Stimulated activated naive CD8-positive, alpha-beta T cell treated with anti-CD3 and anti-CD28 coated beads, Interleukin-15, Interleukin-2, amounts not matched to agents 100 U/mL and 50 U/mL, for 24 hours (primary cell): ENCODE data around the gene SCO1.
"Not testable (repeated sequence)": the region's sequence is repeated elsewhere in the genome, so short reads cannot be mapped to it uniquely, and the experiment has no call there.

Source experiments
- ATAC-seq: fragments of 150-1000 bp; cut with Tn5 transposase; one replicate; pipeline ENCODE4 v1.10.0; 2021
- DNase-seq: peaks from one replicate; pipeline ENCODE4 v3.0.0; 2021

Gene SCO1

DNA sequence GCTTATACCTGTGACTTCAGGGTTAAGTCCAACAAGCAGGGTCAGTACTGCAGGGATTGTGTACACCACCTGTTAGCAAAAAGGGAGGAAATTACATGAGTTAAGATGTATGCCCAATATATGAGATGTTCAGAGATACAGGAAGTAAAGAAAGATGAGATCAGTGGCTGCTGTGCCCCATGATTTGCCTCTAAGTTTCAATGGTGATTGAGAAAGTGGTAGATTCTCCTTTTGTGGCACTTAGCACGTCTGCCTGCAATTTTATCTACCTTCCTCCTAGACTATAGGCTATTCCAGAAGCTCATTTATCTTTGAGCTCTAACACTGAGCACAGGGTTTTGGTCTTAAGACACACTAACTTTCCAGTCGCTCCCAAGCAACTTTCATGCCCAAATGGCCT lies 28.9 kb upstream of the SCO1 start:
- DNase-seq (no peak), ATAC-seq (no peak)

DNA sequence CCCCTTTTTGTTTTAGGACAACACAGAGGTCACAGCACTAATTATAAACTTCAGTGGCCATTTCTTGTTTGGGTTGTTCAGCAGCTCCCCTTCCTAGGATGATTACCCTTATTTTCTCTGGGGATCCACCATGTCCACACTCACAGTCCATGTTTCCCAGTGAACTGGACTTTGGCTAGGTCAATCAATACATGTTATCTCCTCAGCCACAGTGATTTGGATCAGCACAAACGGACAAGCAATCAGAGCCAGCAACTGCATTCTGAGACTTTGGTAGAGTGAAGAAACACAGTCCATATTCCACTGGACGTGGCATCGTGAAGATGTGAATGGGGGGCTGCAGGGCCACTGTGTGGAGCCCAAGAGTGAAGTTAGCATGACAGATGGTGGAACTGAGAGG lies 27.9 kb upstream of the SCO1 start:
- DNase-seq (no peak), ATAC-seq (no peak)

DNA sequence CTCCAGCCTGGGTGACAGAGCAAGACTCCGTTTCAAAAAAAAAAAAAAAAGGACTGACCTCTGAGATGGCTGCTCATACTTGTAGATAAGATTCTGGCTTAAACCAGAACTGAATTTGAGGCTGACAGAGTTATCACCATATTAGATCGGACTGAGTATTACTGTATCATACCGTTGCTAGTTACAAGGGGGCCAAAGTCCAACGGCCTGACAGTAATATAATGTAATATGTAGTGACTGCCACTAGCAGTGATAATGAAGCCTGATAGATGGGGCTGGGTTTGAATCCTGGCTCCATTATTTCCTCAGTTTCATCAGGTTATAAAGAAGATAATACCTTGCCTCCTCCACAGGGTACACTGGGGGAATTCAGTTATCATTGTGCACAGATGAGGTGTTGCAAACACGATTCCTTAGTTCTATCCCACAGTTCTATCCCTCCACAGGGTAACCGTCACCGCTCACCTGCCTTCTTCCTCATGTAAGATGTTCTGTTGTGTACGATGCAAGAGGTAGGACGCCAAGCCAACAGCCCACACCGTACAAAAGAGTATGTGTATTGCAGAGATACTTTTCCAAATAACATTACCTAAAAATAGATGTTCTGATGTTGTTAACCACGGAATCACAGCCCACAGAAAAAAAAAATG lies 27.3 kb upstream of the SCO1 start:
- ATAC-seq (no peak), DNase-seq (no peak)

DNA sequence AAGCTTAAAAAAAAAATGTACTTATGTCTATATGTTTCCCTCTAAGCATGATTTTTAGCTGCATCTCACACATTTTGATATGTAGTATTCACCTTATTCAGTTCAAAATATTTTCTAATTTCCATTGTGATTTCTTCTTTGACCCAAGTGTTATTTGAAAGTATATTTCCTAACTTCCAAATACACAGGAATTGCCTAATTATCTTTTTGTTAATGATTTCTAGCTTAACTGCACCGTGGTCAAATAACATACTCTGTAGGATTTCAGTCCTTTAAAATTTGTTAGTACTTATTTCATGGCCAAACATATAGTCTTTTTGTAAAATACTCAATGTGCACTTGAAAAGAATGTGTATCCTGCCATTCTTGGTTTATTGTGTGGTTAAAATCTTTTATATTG lies 21.2 kb upstream of the SCO1 start:
- ATAC-seq (no peak), DNase-seq (no peak)

DNA sequence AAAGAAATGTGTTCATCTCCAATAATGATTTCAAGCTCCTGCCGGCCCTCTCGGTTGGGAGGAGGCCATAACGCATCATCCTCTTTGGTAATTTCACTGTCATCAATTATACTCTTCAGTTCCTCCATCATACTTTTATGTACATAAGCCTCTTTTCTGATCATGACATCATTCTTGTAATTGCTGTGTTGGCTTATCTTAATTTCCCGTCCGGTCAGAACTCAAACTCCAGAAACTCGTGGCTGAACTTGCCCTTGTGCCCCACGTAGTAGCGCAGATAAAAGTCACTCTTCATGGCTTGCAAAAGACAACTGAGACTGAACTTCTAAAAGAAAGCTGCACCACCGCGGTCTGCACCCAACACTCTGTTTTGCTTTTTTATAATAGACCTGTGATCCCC lies 18.9 kb upstream of the SCO1 start:
- ATAC-seq (no peak), DNase-seq (no peak)

DNA sequence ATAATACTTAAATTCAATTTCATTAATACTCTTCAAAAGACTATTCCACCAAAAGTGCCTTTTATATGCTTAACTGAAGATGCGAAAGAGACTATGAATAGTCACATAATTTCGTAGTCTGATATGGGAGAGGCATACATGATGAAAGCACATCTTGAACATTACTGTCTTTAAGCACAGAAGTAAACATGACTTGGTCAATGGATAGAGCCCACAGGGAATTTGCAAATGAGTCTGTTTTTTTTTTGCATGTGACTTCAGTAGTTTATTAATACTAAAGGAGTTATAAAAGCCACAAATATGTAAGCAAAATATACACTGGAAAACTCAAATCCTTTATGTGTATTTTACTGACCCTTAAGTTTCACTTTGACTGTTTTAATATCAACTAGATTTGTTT lies 16.0 kb upstream of the SCO1 start:
- DNase-seq (no peak), ATAC-seq (no peak)

DNA sequence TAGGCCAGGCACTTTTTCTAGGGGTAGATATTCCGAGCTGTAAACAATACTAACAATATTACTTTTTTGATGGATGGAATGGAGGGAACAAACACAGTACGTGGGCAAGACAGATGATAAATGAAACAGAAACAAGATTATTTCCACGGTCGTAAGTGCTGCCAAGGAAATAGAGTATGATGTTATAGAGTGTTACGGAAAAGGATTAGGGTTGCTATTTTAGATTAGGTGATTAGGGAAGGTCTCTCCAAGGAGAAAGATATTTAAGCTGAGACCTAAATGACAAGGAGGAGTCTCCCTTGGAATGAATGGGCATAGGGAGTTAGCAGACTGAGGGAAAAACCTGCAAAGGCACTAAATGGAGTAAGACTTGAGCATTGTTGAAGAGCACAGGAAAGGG lies 8.4 kb upstream of the SCO1 start:
- no peak for DNase-seq

DNA sequence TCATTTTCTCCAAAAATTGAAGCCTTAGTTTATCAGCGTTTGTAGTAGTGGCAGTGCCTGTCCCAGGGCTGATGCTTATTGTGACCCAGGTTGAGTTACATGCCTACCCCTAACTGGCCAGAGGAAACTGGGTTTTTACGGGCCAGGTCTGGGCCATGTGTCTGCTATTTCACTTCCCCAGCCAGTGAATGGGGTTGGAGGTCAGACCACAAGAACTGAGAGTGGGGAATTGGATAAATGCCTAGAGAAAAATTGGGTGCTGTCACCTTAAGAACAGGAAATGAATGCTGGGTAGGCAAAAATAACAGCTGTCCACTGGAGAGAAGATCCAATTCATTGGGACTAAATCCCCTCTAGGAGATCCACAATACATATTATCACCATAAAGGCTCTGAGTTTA lies 5.2 kb upstream of the SCO1 start:
- DNase-seq: no peak
- no peak for ATAC-seq

More for the DNA sequence above, 8.4 kb upstream of the SCO1 start:
- ATAC-seq: no peak

DNA sequence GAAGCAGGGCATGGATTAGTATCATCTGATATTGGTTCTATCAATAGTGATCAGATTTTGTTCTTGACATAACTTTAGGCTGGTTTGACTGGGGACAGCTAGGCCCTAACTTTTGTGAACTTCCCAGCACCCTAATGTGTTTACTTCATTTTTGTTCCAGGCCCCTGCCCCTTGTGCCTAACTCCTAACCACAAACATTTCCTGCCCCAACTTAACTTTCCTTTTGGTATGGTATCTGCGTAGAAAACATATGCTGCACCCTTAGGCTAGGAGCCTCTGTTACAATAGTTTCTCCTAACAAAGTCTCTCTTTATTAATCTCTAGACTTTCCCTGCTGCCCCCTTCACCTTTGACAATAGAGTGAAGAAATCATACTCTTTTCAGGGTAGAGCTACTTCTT lies 2.5 kb upstream of the SCO1 start:
- ATAC-seq: no peak
- no peak for DNase-seq

DNA sequence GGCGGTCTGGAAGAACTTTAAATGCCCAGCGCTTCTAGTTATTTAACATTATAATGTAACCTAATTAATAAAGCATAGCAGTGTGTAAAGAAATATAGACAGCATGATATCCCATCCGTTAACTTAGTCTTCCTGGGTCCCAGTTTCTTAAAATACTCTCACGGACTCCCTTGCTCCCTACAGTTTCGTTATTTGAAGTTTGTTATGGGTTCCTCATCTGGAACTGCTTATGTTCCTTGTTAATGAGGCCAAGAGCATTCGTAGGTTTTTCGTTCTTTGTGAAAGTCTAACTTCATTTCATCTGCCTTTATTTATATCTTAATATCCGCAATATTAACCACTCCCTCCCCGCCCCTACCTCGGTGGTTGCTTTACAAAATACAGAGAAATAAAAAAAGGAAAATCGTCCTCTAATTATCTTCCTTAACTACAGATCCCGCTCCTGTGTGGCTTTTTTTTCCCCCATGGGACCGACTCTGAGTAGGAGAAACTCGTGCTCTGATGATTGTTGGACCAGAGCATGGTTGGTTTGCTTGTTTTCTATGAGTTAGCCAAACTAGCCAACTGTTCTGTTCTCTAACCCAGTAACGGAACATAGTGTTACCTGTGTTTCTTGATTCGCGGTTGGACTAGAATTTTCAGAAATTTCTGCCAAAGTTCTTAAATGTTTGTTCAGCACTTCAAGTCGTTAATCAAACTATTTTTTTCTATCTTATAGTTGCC lies 924 bp upstream of the SCO1 start:
- ATAC-seq: no peak
- no peak for DNase-seq

DNA sequence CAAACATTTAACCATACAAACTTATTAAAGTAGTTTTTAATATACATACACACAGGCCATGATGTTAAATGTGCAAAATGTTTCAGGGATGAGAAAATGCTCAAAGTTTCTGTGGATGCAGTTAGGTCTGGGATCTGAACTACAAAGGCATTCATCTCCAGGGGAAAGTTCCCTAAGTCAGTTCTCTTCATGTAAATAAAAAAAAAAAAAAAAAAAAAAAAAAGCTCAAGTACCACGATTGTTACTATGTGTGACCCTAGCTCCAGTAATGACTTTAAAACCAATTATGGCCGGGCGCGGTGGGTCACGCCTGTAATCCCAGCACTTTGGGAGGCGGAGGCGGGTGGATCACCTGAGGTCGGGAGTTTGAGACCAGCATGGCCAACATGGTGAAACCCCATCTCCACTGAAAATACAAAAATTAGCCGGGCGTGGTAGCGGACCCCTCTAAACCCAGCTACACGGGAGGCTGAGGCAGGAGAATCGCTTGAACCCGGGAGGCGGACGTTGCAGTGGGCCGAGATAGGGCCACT lies 1.4 kb downstream of the SCO1 start:
- not testable (repeated sequence) for ATAC-seq, DNase-seq

DNA sequence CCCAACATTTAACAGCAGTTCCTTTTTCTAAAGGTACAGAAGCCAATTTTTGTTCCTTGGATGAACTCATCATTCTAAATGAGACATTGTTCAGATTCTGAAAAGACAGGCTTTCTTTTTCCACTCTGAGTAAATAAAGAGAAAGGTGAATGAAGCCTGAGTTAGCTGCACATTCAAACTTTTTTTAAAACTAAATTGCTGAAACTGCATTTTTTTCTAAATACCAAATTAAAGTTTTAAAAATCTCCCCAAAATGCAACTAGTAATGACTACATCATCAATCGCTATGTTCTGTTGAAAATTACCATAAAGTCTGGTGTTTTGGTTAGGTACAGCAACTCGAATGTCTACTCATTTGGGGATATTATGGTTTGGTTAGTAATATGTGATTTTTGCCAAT lies 9.8 kb downstream of the SCO1 start:
- no peak for ATAC-seq

DNA sequence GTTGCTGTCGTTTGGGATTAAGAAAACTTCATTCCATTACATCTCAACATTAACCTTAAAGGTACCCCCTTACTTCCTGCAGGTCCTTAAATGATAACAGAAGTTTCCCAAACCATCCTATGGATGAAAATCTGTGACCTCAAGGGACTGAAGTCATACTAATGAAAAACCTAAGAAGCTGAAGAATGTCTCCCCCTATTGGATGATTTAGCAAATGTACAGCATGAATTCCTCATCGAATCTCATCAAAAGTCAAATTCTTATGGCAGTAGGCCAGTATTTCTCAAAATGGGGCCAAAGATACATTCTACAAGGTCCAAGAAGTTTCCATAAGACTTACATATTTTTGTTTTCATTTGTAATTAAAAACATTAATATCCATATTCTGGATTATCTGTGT lies 13.5 kb downstream of the SCO1 start:
- DNase-seq (no peak), ATAC-seq (no peak)

More for the DNA sequence above, 9.8 kb downstream of the SCO1 start:
- no peak for DNase-seq

DNA sequence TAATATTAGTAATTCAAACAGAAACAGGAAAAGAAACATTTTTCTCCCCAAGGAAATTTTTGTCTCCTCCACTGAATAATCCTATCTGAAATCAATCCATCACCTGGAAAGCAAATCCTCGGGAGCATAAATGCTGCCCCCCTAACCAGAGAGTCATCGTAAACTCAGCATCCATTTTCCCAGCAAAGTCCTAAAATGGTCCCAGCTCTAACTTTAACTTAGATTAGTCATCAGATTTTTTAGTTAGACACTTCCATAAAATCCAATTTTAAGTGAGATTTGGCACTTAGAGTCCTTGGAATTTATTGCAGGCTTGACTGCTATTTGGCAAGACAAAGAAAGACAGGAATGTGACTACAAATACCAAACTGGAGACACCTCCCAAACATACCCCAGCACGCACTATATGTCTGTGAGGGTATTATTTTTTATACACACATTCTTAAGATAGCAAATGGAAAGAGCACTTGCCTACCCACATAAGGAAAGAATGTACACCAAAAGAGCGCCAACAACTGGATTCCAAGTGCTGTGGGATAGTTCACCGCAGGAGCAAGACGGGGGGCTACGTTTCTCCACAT lies 15.4 kb downstream of the SCO1 start:
- DNase-seq: no peak

DNA sequence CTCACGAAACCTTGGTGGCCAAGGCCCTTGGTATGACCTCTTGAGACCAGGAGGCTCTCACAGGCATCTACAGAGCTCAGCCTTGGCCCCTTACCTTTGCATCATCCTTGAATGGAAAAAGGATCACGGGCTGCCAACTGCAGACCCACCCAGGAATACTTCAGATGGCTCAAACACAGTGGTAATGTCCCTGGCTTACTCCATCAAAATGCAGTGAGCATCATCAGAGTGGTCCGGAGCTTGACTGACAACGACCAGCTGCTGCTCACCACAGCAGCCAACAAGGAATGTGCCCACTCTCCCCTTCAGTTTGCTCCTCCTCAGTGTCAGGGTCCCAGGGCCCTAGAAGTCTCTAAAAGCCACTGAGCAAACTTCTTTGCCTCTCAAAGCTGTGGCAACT lies 22.6 kb downstream of the SCO1 start:
- DNase-seq (no peak), ATAC-seq (no peak)

More for the DNA sequence above, 15.4 kb downstream of the SCO1 start:
- ATAC-seq: no peak

DNA sequence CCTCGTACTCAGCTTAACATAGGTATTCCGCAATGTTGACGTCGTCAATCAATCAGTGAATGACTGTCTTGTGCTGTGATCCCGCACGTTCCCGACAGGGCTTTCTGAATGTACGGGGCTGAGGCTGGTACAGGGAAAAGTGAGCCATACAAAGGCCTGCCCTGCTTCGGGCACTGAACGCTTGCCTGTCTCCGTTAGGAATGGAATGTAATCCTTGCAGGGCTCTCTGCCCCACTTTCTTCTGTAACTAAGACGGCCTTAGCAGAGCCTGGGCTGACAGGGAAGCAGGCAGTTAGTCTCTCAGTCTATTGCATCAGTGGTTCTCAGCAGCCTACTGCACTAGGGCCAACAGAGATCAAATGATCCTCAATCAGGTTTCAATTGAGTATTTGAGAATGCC lies 24.0 kb downstream of the SCO1 start:
- ATAC-seq (no peak), DNase-seq (no peak)

DNA sequence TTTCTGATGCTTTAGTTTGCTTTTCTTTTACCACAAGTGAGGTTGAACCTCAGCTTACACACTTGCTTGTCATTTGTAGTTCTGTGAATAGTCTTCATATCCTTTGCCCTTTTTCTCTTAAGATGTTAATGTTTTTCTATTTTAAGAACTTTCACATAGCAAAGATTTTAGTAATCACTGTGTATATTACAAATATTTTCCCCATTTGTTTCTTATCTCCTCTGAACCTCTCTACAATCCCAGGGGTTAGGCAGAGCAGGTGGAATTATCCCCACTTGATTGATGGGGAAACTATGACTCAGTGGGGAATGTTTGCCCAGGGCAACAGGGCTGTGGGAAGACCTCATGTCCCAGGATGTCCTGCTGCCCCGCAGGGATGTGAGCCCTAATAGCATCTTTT lies 28.6 kb downstream of the SCO1 start:
- DNase-seq (no peak), ATAC-seq (no peak)

DNA sequence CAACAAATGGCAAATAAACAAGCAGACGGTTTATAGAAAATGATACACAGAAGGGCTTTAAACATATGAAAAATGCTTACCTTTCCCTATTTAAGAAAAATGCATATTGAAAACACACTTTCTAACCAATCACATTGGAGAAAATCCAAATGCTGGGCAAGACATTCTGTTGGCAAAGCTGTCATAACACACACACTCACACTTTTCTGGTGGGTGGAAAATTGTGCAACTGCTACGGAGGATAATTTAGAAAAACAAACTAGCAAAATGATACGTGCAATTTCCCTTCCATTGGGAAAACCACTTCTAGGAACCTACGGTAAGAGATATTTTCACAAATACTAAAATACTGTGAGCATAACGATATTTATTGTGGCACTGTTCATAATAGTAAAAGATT lies 30.4 kb downstream of the SCO1 start:
- no peak for ATAC-seq

DNA sequence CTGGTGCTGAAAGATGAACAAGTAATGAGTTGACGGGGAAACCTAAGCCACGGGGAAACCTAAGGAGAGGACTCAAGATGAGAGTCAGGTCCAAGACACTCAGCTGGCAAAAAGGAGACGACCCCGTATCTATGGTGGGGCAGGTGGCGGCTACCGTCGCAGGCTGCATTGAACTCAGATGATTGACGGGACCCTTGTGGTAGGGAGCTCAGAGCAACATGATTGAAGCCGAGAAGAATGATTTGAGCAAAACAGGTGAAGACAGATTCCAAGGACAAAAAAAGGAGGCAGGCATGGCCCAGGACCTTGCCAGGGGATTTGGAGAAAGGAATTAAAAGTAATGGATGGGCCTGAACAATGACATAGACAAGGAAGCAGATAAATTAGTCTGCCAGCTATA lies 32.8 kb downstream of the SCO1 start:
- no peak for DNase-seq
- ATAC-seq: no peak

More for the DNA sequence above, 30.4 kb downstream of the SCO1 start:
- no peak for DNase-seq

DNA sequence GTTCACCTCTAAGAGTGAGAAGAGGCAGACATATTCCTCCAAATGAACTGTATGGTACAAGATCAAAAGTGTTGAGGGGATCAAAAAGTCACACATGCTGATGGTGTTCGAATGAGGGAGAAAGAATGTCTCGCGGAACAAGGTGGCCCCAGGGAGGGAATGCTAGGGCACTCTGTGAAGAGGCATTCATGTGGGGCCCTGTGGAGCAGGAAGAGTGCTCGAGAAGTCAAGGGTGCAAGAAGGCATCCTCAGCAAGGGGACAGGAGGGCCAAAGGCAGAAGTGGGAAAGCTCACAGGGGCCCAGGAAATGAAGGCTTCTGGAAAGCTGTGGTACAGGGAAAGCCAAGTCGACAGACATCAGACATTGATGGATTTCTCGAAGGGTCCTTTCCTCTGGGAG lies 34.1 kb downstream of the SCO1 start:
- DNase-seq (no peak), ATAC-seq (no peak)

DNA sequence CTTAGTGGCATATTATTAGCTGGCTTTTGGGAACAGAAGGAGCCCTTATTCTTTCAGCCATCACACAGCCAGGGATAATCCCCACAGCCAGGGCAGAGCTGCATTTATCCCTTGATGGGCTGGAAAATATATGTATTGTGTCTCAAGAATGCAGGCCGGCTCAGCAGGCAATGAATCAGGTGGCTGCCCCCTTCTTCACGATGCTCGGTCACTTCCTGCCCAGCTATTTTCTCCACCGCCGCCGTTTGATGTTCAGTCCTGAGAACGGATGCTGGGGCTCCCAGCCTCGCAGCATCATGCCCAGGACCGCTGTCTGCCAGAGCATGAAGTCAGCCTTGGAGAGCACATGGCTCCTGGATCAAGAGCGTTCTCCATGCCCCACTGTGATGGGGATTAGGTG lies 35.9 kb downstream of the SCO1 start:
- ATAC-seq (no peak), DNase-seq (no peak)

DNA sequence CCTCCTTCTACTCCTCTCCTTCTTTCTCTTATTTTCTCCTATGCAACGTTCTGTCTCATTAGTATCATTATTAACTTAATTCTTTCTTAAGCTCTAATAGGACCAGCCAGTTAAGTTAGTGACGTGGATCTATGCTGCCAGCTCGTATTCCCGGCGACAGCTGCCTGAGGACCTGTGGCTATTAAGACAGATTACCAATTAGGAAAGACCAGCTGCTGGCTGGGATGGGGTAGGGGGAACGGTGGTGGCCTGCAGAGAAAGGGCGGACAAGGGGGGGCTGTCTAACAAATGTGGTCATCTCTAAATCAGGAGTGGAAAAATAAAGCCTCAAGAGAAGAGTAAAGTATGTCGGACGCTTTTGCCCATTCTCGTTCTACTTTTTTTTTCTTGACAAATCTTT lies 39.5 kb downstream of the SCO1 start:
- DNase-seq: no peak
- ATAC-seq: no peak

DNA sequence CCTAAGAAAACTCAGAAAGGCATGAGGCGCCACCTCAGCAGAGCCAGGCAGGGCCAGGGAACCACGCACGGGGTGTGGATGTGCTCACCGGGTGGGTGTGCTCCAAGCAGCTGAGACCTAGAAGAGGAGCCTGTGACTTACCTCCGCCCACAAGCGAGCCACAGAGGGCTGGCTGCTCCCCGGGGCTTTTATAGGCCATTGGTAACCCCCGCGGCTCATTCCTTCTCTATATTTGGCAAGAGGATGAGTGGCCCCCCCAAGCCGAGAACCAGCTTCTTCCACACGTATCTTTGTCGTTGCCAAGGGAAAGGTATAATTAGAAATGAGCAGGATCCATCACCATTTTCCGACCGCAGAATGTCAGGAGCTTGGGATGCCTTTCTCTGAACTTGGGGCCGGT lies 40.2 kb downstream of the SCO1 start, which contains the start of gene MYH3:
Gene MYH3, minus strand, starts transcription at position 162 of the 400 bp plus-strand sequence. CDS start 2,245 bp downstream, outside the sequence.
- no peak for ATAC-seq
- DNase-seq: no peak
